GM19238 (cell line): ENCODE results near the gene KIF25.
"Not testable (repeated sequence)": the region's sequence is repeated elsewhere in the genome, so short reads cannot be mapped to it uniquely, and the experiment has no call there.

Experiments
- DNase-seq: peaks from one replicate; pipeline ENCODE4 v3.0.0; 2011; ENCODE audit warnings: low spot score; ENCODE audit not compliant: insufficient read length

The KIF25 gene

DNA sequence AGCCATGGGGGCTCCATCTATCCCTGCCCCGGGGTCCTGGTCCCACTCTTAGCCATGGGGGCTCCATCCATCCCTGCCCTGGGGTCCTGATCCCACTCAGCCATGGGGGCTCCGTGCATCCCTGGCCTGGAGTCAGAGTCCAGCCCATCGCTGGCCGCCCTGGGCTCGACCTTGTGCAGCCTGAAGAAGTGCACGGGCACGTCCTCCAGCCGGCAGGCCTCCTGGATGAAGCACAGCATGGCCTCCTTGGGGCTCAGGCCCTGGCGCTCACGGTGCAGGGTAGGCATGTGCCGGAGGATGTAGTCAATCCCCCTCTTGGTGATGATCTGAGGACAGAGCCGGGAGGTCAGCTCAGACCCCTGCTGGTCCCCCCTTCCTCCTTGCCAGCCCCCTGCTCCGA lies 66.0 kb downstream of the KIF25 start:
- no peak for DNase-seq

DNA sequence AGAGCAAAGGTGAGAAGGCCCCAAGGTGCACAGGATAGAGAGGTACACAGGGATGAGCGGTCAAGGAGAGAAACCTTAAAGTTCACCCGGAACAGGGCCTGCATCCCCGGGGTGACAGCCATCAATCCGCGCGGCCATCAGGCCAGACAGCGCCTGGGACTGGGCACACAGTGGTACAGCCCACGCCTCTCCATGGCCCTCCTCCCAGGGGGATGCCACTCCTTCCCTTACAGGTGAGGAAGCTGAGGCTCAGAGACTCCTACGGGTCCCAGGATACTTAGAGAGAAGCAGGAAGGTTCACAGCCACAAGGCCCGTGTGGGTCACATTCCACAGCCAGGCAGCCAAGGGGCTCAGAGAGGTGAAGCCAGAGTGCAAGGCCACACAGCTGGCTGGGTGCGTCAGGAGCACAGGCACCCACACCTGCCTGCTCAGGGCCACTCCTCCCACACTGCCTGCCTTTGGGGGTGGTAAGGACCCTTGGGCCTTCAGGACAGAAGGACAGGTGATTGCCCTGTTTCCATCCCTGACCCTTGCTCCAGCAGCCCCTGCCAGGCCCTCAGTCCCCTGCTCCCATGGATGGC lies 66.8 kb downstream of the KIF25 start:
- DNase-seq, result no peak

DNA sequence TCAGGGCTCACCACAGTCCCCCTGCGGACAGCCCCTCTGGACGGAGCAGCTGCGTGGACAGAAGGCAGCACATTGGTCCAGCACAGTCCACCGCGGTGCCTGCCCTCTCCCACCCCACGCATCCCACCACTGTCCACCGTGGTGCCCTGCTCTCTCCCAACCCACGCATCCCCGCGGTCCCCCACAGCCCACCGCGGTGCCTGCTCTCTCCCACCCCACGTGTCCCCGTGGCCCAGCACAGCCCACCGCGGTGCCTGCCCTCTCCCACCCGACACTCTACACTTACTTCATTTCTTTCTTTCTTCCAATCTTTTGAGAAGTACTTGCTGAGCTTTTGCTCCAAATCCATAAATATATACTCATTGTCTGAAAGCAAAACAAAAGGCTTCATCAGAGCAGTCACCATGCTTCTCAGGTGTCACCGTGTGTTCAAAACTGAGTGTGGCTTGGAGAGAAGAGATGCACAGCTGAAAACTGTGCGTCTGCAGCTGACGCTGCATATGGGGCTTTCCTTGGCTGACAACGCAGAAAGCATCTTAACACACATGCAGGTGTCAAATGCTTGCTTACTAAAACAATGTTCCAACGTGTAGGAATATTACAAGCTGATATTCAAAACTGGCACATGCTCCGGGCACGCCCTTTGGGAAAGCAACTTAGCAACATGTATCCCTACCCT lies 69.7 kb downstream of the KIF25 start:
- DNase-seq, result no peak

DNA sequence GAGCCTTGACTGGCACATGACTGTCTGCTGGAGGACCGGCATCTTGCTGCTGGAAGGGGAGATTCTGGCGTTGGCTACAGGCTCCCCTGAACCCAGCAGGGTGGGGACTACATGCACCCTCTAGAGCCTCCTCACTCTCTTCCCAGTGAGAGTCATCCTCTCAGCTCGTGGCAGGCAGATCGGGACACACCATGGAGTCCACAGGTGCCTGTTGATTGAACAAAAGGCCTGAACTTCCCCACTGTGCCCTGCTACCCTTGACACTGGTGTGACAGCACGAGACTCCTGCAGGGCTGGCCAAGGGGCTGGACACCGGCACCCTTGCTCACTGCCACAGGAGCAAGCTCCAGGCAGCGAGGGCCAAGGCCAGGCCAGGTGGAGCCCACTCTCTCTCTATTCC lies 73.3 kb downstream of the KIF25 start:
- DNase-seq, result no peak

DNA sequence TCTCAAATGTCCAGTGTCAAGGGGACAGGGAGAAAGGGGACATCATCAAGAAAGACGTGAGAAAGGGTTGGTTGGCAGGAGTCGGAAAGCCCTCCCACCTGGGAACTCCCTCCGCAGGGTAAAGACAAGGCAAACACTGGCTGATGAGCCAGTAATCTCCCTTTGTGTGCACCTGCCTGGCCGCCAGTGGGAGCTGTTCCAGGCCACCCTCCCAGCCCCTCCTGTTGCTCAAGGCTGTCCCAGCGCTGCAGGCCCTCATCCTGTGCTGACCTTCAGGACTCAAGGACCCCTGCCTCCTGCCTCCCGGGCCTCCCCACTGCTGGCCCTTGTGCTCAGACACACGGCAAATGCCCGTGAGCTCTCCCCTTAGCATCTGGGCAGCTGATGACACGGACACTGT lies 74.1 kb downstream of the KIF25 start:
- no peak for DNase-seq

DNA sequence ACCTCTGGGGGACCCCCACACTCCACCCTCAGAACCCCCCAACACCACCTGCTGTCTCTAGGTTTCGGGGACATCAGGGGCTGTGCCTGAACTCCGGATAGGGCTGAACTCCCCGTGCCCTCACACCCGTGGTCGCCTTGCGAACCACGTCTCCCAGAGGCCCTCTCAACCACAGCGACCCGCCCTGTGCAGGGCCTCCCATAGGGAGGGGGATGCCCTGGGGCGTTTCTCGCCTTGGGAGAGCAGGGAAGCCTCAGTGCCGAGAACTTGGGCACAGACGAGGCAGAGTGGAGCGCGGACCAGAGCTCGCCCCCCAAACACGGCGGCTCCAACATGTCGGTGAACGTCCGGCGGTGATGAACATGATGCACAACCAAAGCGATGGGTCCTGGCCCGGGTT lies 74.8 kb downstream of the KIF25 start:
- no peak for DNase-seq

DNA sequence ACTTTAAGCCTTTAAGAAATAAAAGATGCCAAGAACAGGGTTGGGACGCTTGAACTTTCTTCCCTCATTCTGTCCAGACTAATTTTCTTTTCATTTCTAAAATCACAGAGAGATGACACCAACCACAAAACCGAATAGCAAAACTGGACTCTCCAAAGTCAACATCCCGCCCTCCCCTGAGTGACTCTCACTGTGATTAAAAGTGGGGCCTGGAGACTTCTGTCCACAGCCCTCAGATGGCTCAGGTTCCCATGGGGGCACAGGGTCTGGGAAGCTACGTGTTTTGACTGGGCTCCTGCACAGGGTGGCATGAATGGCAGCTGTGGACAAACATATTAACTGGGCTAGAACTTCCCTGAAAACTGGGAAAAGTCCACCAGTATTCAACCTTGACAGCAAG lies 75.3 kb downstream of the KIF25 start:
- DNase-seq, result no peak

DNA sequence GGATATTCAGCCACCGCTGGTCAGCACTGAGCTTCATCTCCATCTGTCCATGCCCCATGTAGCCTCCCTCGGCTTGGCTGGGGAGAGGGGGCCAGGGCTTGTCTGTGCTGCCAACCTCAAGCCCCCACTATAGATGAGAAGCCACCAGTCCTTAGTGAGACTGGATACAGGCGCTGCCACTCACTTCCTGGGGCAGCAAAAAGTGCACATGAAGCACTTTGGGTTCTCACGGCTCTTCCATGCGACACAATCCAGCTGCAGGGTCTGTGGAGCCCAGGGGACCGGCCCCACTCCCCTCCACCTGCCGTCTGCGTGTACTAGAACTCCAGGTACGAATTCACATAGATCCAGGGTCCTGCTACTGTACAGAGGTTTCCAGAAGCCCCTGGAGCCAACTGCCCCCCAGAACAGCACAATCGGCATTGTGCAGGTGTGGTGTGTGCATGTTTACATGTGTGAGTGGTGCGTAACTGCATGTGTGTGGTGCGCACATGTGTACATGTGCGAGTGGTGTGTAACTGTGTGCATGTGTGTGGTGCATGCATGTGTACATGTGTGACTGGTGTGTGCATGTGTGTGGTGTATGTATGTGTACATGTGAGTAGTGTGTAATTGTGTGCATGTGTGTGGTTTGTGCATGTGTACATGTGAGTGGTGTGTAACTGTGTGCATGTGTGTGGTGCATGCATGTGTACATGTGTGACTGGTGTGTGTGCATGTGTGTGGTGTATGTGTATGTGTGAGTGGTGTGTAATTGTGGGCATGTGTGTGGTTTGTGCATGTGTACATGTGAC lies 76.7 kb downstream of the KIF25 start:
- no peak for DNase-seq

DNA sequence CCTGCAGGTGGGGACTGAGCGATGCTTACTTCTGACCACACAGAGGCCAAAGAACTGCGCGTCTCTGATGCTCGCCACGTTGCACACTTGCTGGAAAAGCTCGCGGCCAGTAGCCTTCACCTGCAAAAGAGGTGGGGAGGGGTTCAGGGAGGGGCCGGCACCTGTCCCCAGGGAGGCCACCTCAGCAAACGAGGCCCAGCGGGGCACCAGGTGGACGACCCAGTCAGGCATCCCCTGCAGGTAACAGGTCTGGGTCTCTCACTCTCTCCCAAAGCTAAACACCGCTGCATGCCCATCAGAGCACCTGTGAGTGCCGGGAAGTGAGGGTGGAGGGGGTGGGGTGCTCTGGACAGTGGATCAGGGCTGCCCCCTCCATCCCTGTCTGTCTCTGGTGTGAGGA lies 77.7 kb downstream of the KIF25 start:
- no peak for DNase-seq

DNA sequence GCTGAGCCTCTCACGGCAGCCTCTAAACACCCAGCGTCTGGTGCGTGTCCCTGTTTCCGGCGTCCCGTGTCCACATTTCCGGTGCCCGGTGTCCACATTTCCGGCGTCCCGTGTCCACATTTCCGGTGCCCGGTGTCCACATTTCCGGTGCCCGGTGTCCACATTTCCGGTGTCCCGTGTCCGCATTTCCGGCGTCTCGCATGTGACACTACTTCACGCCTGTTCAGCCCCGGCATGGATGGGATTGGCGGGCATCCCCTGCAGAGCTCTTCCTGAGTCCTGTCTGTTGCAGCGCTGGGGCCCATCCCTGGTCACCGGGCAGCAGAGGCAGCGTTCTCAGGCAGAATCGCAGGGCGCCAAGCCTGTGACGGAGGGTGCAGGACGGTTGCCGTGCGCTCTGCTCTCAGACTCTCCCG lies 78.3 kb downstream of the KIF25 start:
- DNase-seq, result no peak

DNA sequence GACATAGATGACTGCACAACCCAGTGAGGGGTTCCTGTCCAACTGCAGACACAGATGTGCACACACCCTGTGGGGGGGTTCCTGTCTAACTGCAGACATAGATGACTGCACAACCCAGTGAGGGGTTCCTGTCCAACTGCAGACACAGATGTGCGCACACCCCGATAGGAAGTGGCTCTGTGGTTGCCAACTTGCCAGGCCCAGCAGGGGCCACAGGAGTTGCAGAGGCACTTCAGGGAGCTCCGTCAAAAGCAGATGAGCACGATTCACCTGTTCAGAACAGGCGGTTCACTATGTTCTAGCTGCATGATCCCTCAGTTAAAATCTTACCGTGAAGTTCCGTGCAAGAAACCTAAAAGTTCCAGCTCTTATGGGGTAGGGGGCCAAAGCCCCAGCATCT lies 79.9 kb downstream of the KIF25 start:
- DNase-seq, result not testable (repeated sequence)

DNA sequence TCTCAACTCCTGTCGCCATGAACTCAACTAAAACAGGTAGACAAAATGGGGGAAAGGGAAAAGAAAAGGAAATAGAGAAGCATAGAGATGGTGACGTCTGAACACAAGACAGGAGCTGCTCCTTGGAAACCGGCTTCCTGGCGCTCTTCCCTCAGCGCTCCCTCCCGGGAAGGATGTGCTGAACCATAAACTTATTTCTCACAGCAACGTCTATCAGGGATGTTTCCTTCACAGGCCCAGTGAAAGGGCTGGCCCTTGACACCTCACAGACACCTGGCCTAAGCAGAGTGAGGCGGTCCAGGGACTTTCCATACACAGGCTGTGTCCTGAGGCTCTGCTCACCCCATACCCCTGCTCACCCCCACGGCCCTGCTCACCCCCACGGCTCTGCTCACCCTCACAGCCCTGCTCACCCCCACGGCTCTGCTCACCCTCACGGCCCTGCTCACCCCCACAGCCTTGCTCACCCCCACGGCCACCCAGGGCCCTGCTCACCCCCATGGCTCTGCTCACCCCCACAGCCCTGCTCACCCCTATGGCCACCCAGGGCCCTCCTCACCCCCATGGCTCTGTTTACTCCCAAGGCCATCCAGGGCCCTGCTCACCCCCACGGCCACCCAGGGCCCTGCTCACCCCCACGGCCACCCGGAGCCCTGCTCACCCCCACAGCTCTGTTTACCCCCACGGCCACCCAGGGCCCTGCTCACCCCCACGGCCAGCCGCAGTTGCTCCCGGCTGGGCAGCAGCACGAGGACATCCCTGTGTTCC lies 80.9 kb downstream of the KIF25 start:
- DNase-seq, result no peak

DNA sequence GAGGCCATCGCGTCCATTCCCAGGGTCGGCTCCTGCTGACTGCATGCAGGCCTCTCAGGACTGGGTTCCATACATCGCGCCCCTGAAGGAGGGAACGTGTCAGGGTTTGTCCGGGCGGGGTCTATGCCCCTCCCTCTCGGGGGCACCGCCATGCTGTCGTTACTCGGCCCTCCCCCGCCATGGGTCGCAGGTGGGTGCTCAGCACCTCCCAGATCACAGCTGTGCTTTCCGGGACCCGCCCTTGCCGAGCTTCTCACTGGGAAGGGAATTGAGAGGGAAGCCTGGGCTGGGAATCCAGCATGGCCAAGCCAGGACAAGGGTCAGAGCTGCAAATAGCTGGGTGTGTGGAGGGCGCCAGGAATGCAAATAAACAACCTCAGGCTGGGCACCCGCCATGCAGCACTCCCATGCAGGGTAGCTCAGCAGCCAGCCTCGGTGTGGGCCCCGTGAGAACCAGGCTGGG lies 81.5 kb downstream of the KIF25 start, which contains the start of gene FRMD1:
TSS of gene FRMD1 (minus strand) at position 270 of the 463 bp plus-strand sequence. CDS start at position 152, 118 bp downstream.
- no peak for DNase-seq

DNA sequence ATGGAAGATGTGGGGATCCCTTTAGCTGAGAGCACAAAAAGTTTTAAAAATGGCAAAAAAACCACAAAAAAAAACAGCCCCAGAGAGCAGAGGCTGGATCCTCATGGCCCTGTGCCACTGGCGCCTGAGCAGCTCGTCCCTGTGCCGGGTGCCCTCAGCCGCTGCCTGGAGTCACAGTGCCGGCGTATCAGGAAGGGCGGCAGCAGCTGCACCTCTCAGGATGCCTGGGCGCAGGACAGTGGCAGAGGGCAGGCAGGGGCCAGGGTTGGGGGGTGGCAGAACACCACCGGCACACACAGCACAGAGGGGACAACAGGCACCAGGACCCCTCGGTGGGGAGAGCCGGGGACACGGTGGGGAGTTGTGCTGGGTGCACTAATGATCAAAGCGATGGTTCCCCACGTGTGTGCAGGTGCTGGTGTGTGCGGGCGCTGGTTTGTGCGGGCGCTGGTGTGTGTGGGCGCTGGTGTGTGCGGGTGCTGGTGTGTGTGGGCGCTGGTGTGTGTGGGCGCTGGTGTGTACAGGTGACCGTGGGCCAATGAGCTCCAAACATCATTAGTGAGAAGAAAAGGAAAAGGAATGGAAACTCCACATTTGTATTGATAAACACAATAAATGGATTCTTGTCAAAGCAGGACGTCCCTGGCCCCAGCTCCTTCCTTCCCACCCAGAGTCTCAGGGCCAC lies 83.1 kb downstream of the KIF25 start:
- no peak for DNase-seq

DNA sequence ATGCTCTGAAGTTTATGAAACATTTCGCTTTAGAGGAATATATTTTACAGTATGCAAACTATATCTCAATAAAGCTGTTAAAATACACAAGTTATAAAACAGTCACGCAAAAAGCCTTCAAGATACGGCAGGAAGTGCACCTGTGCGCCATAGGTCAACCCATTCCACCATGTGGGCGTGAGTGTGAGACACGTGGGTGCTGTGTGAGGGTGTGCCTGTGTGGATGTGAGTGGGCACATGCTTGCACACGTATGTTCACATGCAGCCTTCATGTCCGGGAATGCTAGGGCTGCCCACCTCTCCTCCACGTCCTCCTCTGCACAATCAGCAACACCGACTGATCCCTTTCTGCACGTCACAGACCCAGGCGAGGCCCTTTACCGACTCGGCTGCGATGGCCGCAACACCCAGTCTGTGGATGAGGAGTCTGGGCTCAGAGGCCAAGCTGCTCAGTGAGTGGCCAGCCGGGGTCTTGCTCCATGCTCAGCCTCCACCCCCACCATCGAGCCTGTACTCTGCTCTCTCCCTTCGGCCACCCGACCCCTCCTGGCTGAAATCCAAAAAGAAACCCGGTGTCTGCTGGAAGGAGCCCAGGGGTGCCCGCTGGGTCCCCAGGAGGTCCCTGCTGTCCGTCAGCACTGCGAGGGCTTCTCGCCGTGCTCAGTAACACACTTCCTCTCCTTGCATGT lies 84.5 kb downstream of the KIF25 start:
- DNase-seq, result no peak

DNA sequence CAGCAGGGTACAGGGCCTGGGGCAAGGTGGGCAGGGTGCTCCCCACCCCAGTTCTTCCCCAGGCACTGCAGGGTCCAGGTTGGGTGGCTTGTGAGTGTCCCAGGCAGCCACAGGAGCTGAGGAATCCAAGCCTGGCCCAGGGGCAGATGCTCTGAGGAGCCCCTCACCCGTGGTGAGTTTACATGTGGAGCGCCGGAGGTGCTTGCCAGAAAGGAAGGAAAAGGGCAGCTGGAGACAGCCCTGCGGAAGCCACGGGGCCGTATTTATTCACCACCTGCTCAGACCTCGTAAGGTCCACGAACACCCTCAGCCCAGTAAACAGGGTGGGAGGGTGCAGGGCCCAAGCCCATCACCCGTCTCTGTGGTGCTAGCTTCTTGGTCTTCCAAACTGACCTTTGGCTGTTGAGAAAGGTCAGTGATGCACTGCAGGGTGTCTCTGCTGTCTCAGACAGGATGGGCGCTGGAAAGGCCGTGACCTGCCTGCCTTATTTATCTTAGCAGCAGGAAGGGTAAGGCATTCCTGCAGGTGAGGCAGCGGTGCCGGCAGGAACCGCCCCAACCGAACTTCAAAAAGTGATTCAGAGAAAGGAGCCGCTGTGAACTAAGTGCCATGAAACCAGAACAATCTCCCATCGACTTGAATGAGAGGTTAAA lies 85.5 kb downstream of the KIF25 start:
- no peak for DNase-seq

DNA sequence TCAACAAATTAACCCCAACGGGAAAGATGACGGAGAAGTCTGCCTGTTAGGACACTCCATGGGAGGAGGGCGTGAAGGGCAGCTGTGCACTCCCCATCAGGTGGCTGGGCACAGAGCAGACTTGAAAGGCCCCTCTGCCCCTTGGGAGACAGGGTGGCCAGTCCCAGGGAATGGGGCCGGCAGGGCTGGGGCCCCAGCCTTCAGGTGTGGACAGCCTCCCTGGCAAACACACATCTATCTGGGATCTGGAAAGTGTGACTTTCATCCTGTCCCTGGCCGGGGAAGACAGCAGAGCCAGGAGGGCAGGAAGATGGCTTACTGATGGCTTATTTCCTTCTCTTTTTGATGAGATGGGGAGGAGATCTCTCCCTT lies 86.0 kb downstream of the KIF25 start:
- no peak for DNase-seq

DNA sequence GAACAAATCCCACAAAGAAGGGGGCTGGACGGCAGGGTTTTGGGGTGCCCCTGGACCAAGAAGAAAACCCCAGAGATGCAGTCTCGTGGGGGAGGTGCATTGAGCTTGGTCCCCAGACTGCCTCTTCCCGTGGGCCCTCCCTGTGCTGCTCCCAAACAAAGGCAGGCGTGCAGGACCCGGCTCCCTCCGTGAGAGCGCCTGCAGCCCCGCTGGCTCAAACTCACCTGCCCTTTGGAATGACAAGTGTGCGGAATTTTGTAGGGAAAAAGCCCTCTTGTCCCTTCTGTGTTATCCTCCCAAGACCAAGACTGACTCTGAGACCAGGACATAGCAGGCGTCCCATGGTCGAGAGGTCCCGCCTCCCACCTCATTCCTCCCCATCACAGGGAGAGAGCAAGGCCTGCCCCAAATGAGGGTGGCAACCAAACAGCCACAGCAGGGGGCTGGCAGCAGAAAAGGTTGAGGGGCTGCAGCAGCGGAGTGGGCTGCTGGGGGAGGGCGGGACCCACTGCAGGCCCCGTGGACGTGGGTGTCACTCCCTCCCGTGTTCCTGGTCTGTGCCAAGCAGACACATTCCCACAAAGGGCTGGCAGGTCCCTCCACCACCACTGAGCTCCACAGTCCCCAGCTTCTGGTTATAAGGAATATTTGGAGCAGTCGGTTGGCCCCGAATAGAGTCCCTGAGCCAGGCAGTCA lies 87.1 kb downstream of the KIF25 start:
- no peak for DNase-seq

DNA sequence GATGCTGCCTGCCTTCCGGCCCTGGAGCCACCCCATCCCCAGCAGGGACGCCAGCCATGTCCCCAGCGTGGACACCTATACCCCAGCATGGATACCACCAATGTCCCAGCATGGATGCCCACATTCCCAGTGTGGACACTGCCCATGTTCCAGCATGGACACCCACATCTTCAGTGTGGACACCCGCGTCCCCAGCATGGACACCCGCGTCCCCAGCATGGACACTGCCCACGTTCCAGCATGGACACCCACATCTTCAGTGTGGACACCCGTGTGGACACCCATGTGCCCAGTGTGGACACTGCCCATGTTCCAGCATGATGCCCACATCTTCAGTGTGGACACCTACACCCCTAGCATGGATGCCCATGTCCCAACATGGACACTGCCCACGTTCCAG lies 88.6 kb downstream of the KIF25 start:
- no peak for DNase-seq
